Smooth muscle cell (in vitro differentiated cells): Measurements from ENCODE around the gene INTS11. TPM values are rescaled to one million over a fixed set of nuclear protein-coding genes. Genes with fewer than 3 reads are reported as not detected.

Experiments used
- DNase-seq: peaks from one replicate; lab custom pipeline; 2025; ENCODE audit not compliant: unreplicated experiment; lab: John Stamatoyannopoulos, UW
- H2AFZ ChIP-seq: fragments of 200-600 bp; sonication (generic); 2 replicates; pipeline ENCODE4 v1.6.0; 2016; ENCODE audit warnings: antibody characterized with exemption, low read depth, mild to moderate bottlenecking
- H3F3A ChIP-seq: fragments of 200-600 bp; sonication (generic); 2 replicates; pipeline ENCODE4 v1.6.0; 2017; ENCODE audit warnings: antibody characterized with exemption, low read depth
- H3K27ac ChIP-seq: fragments of 200-600 bp; sonication (generic); 2 replicates; pipeline ENCODE4 v1.5.1; 2016; ENCODE audit warnings: low read depth, mild to moderate bottlenecking
- H3K27me3 ChIP-seq: fragments of 200-600 bp; sonication (generic); 2 replicates; pipeline ENCODE4 v1.6.1; 2016; ENCODE audit warnings: low read depth, mild to moderate bottlenecking
- H3K36me3 ChIP-seq: fragments of 200-600 bp; sonication (generic); 2 replicates; pipeline ENCODE4 v1.5.1; 2016; ENCODE audit warnings: low read depth
- H3K4me1 ChIP-seq: fragments of 200-600 bp; sonication (generic); 2 replicates; pipeline ENCODE4 v1.5.1; 2016; ENCODE audit warnings: low read depth
- H3K4me2 ChIP-seq: fragments of 200-600 bp; sonication (generic); 2 replicates; pipeline ENCODE4 v1.6.0; 2016; ENCODE audit warnings: mild to moderate bottlenecking
- H3K4me3 ChIP-seq: fragments of 200-600 bp; sonication (generic); 2 replicates; pipeline ENCODE4 v1.5.1; 2016; ENCODE audit warnings: mild to moderate bottlenecking
- H3K79me2 ChIP-seq: fragments of 200-600 bp; sonication (generic); 2 replicates; pipeline ENCODE4 v1.6.0; 2016; ENCODE audit warnings: low read depth, mild to moderate bottlenecking
- H3K9ac ChIP-seq: fragments of 200-600 bp; sonication (generic); 2 replicates; pipeline ENCODE4 v1.6.0; 2016; ENCODE audit warnings: low read depth
- H3K9me3 ChIP-seq: fragments of 200-600 bp; sonication (generic); replicated peaks from 2 replicates; pipeline ENCODE4 v1.5.1; 2016; ENCODE audit warnings: low read depth
- H4K20me1 ChIP-seq: fragments of 200-600 bp; sonication (generic); 2 replicates; pipeline ENCODE4 v1.6.0; 2016; ENCODE audit warnings: low read depth
- CTCF ChIP-seq: fragments of 200-600 bp; sonication (generic); IDR thresholded peaks from 2 replicates; pipeline ENCODE4 v1.5.1; 2017; ENCODE audit warnings: borderline replicate concordance, mild to moderate bottlenecking, antibody characterized with exemption; ENCODE audit not compliant: insufficient read depth, poor library complexity, severe bottlenecking
- WGBS: methylation state at CpG from one replicate; pipeline ENCODE4 v1.1.7; 2016; ENCODE audit warnings: low lambda C conversion rate; 5-methylcytosine and 5-hydroxymethylcytosine counted together
- polyA plus RNA-seq: library from polyadenylated mRNA; unstranded; fragments of >200 nt; fragmentation: Nextera tagmentation; extraction: Ambion mirVana; gene quantifications from 2 replicates; pipeline ENCODE4 v1.2.1, GENCODE V29; 2016
- total RNA-seq: library from RNA; depleted of rRNA; stranded (reverse); fragments of >200 nt; gene quantifications from 2 replicates; pipeline ENCODE4 v1.2.3, GENCODE V29; 2014

INTS11 gene
- total and polyA plus RNA-seq, 2 experiments from 2014 or later = 48.5 to 63.1 TPM

- DNase-seq = no peak
- 20% methylated on average over 12 of the region's 52 CpGs for WGBS
Observed at GRCh38 chr1:1355416-1355815, 31.0 kb upstream of the INTS11 start.

GRCh38 chr1:1354271-1355247 is 30.1 kb upstream of the INTS11 start:
- no peak for DNase-seq
- peak overlapping the region; percentile 92 for H3K4me2 ChIP-seq

More at GRCh38 chr1:1355416-1355815, 31.0 kb upstream of the INTS11 start:
- no peak for TF ChIP-seq CTCF
- H3K9ac ChIP-seq = no peak overlapping the region
- H3K4me2 ChIP-seq = peak overlapping the region; percentile 92
- H3K4me3 ChIP-seq = peak overlapping the region; percentile 64
- H3K27ac ChIP-seq = no peak overlapping the region
- H3K27me3 ChIP-seq = no peaks in the 10 kb centered on the region
- no peak overlapping the region for H2AFZ ChIP-seq
- peaks cover 27% of the 10 kb centered on the region for H3F3A ChIP-seq
- H3K36me3 ChIP-seq = no peaks in the 10 kb centered on the region
- H3K4me1 ChIP-seq = peaks cover 38% of the 10 kb centered on the region
- H3K79me2 ChIP-seq = peaks cover 51% of the 10 kb centered on the region
- peaks cover 63% of the 10 kb centered on the region for H4K20me1 ChIP-seq
- H3K9me3 ChIP-seq = no peaks in the 10 kb centered on the region

GRCh38 chr1:1353389-1354151 is 29.1 kb upstream of the INTS11 start:
- H2AFZ ChIP-seq = no peak overlapping the region
- no peaks in the 10 kb centered on the region for H3K36me3 ChIP-seq
- H3K9ac ChIP-seq = no peak overlapping the region
- peaks cover 26% of the 10 kb centered on the region for H3K4me1 ChIP-seq
- H3K79me2 ChIP-seq = peaks cover 53% of the 10 kb centered on the region
- H3F3A ChIP-seq = peaks cover 21% of the 10 kb centered on the region
- TF ChIP-seq CTCF = no peak
- H3K4me2 ChIP-seq = no peak overlapping the region
- H4K20me1 ChIP-seq = peaks cover 63% of the 10 kb centered on the region
- WGBS = 81% methylated on average over 20 of the region's 28 CpGs
- no peaks in the 10 kb centered on the region for H3K9me3 ChIP-seq
- no peak for DNase-seq
- no peak overlapping the region for H3K4me3 ChIP-seq
- no peaks in the 10 kb centered on the region for H3K27me3 ChIP-seq
- peak overlapping the region; percentile 2 for H3K27ac ChIP-seq

More at GRCh38 chr1:1354271-1355247, 30.1 kb upstream of the INTS11 start:
- no peak for TF ChIP-seq CTCF
- H2AFZ ChIP-seq = no peak overlapping the region
- H3K36me3 ChIP-seq = no peaks in the 10 kb centered on the region
- no peaks in the 10 kb centered on the region for H3K27me3 ChIP-seq
- H3K9me3 ChIP-seq = no peaks in the 10 kb centered on the region
- peaks cover 63% of the 10 kb centered on the region for H4K20me1 ChIP-seq
- peaks cover 51% of the 10 kb centered on the region for H3K79me2 ChIP-seq
- peaks cover 31% of the 10 kb centered on the region for H3K4me1 ChIP-seq
- no peak overlapping the region for H3K4me3 ChIP-seq
- H3F3A ChIP-seq = peaks cover 24% of the 10 kb centered on the region
- no peak overlapping the region for H3K9ac ChIP-seq
- WGBS = 67% methylated on average over 76 of the region's 116 CpGs
- no peak overlapping the region for H3K27ac ChIP-seq
